Cortex of kidney (tissue), 1 donor: ENCODE measurements around the gene ZNF750.

Source experiments
- DNase-seq: peaks from one replicate; lab custom pipeline; 2025; lab: John Stamatoyannopoulos, UW

Gene ZNF750

DNA sequence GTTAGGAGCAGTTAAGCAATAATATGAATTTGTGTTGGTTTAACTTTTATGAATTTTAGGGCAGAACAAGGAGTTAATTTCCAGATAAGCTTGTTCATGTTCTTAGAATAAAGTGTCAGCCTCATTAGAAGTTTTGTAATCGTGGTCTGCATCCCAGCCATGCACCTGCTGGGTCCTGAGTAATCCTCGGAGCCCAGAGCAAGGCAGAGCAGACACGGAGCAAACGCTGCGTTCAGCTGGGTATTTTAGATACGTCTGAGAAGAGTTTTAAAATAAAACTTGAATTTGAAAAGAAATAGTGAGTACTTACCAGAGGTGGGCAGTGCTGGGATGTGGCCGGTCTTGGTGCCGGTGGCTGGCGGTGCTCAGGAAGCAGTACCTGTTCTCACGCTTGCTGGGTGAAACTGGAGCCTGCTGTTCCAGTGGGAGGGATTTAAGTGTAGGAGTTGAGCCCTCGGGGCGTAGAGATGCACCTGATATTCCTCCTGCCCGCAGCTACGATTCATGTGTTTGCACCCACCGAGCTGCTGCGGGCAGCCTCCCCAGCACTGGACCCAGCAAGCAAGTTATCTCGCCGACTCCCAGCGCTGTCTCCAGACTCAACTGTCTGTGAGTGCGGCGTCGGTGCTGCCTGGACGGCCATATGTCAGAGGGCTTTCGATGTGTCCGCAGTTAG lies at the start of gene ZNF750:
Gene ZNF750 (minus strand): TSS at position 406 of the 676 bp plus-strand sequence. CDS start 7,568 bp downstream, outside the sequence.
- no peak for DNase-seq

DNA sequence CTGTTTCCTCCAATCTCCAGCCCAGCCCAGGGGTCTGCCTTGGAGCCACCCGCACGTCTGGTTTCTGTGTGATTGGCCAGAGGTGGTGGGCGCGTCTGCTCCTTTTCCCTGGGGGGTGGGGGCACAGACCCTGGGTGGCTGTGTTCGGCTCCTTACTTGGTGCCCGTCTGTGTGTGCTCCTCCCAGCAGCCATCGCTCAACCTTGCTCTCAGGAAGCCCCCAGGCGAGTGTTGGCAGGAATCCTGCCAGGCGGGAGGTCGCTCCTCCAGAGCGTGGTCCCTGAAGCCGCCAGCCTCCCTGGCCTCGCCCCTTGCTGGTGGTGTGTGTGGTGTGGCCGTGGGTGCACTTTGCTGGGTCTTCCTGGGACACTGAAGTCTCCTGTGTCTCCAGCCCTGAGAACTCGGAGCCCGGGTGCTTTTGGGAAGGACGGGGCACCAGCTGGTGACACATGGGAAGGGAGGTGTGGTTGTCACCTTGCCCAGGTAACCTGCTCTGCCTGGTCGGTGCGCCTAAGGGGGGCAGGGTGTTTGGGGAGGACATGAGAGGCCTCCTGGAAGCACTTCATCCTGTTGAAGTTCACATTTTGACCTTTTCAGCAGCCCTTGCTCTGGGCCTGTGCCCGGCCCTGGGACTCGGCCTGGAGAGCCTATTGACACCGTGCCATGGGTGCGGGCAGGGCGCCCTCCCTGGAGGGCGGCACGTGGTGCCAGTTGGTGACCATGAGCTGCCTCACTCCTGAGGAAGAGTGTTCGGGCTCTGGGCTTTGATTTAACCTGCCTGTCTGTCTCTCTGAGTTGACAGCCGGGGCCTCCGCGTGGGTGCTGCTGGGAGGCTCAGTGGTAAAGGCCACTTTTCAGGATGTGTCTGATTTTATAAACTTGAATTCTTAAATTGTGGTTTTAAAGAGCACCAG lies 49.0 kb upstream of the ZNF750 start:
- no peak for DNase-seq

DNA sequence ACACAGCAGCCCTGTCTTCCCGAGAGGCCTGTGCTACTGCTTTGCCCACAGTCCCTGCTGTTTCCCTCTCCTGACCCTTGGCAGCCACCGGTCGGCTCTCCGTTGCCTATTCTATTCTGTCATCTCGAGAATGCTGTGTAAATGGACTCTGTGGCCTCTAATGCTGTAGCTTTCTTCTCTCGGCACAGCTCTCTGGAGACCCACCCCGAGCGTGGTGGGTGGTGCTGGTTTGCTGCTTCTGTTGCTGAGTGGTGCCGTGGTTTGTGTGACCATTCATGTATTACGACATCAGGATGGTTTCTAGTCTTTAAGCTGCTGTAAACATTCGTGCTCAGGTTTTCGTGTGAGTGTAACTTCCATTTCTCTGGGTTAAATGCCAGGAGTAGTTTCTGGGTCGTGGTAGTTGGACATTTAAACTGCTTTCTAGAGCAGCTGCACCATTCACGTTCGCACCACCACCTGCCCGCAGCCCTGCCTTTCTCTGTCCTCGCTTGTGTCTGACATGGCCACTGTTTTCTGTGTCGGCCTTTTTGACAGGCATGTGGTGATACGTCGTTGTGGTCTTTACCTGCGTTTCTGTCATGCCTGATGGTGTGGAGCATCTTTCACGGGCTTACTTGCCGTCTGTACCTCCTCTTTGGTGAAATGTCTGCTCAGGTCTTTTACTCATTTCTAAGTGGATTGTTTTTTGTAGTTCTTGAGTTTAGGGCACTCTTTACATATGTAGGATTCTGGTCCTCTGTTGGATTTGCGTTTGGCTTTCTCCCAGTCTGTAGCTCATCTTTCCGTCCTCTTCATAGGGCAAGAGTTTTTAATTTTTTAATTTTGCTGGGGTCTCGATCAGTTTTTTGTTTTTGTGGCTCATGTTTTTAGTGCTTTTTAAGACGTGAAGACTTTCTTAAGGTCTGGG lies 47.7 kb upstream of the ZNF750 start:
- DNase-seq = no peak

DNA sequence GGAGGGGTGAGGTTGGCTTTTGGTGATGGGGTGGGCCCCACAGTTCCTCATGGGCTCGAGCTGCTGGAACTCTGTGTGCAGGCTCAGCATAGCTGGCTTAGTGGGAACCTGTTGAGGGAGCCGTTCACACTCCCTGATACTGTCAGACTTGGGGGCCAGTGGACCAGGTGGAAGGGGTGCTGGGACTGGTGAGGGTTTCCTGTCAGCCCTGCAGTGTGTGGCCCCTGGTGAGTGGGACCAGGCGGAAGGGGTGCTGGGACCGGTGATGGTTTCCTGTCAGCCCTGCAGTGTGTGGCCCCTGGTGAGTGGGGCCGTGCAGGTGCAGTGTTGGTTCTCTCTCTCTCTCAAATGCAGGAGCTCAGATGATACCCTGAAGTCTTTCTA lies 45.1 kb upstream of the ZNF750 start:
- DNase-seq = no peak

DNA sequence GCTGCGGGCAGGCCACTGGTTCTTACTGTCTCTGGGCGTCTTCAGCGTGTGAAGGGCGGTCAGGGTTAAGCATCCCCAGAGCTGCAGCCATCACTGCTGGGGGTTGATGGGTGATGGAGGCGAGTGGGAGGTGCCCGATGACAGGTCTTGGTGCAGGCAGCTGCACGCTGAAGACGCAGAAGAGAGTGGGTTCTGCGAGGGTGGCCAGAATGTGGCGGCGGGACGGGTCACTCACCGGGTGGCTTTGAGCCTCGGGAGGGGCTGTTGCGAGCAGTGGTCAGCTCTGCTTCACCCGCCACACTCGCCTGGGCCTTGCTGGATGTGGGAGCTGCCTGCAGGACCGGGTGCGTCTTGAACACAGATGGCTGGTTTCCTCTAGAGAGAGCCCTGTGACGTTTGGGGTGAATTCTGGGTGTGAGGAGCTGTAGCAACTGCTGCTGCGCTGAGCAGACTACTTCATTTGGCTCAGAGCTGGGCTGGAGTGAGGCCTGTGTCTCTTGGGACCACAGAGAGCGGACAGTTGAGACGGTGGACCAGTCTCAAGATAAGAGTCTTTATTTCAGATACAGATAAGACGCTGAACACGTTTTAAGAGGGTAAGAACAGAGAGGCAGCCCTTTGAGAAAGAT lies 44.6 kb upstream of the ZNF750 start:
- DNase-seq = no peak

DNA sequence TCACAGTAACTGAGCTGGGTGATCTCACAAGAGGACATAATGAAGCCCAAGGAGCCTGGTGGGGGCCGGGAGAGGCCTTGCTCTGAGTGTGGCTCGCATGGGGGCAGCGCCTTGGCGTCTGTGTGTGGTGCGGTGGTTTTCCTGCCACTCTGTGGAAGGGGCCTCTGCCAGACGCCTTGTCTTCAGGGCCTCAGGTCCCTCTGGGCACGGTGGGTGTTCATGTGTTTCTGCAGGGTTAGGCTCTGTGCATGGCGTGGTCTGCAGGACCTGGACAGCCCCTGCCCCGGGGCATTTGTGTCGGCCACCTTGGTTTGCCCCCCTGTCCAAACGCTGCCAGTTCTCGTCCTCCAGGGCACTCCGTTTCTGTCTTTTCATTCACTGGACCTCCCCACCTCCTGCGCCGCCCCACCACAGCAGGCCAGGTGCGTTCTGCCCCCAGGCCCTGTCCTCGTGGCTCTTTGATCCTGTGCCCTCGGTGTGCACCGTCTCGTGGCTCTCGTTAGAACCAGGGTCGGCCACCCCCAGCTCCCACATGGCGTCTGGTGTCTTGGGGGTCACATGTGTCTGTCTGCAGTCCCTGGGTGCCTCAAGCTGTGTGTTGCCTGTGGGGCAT lies 43.7 kb upstream of the ZNF750 start:
- DNase-seq = no peak

DNA sequence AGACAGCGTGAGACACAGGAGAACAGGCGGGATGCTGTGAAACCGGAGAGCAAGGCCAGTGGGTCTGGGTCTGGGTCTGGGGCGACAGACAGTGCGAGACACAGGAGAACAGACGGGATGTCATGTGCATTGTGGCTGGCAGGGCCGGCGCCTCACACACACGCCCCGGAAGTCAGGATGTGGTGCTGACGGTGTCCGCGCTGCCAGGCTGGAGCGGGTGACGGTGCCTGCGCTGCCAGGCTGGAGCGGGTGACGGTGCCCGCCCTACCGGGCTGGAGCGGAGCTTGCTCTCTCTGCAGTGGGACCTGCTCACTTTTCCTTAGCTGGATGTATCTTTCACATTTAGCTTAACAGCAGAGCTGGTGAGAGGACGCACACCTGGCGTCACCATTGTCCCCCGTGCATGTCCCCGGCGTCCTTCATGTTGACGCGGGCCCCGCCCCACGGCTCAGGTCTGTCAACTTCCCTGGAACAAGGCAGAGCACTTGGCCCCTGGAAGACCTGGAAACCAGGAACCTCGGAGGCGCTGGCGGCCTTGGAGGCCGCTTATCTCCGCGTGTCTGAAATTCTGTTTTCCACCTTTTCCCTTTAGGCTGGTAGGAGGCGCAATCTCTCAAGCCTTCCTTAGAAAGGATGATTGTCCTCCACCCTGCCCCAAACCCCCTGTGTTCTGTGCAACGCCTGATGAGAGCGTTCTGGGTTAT lies 43.0 kb upstream of the ZNF750 start:
- DNase-seq = no peak

DNA sequence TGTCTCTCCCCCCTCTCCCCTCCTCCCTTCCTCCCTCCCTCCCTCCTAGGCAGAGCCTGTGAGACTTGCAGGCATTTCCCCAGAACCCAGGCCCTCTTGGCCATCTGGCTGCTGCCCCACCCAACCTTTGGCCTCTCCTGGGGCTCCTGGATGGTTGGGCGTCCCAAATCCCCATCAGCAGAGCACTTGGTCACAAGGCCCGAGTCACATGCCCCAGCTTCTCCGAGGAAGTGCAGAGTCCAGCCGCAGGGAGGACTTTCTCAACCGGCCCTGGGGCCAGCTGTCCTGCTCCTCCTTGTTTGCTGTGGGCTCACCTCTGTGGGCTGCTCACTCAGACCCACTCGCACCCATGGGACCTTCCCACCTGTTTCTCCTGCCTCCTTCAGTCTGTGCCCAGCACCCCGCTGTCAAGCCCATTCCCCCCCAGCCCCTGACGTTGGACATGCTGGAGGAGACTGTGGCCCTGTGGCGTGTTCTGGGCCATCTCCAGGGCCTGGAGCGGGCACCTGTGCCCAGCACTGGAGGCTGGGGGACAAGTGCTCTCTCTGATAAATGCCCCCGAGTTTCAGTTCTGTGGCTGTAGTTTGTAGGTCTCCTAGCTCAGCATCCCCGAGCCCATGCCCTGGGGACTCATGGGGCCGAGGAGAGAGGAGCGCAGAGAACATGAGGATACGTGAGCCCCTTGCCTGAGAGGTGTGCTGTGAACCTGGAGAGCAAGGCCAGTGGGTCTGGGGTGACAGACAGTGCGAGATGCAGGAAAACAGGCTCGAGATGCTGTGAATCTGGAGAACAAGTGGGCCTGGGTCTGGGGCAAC lies 42.3 kb upstream of the ZNF750 start:
- DNase-seq = no peak

DNA sequence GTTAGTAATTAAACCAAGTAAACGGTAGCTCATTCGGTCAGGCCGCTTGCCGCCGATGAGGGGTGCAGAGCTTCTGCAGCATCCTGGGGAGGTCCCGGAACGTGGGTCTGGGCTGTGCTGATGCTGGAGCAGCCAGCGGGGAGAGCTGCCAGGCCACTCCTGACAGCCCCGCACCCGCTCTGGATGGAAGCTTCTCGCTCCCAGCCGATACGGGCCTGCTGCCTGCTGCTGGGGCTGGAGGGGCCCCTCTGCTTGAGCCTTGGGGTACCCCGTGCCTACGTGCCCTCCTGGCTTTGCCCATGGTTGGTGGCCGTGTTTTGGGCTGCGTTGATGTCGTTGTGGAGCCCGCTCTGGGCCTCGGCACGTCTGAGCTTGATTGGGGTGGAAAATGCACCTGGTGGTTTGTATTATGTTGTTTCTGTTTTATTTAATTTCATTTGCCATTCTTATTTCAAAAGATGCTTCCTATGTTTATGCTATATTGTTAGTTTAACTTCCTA lies 41.6 kb upstream of the ZNF750 start:
- no peak for DNase-seq

DNA sequence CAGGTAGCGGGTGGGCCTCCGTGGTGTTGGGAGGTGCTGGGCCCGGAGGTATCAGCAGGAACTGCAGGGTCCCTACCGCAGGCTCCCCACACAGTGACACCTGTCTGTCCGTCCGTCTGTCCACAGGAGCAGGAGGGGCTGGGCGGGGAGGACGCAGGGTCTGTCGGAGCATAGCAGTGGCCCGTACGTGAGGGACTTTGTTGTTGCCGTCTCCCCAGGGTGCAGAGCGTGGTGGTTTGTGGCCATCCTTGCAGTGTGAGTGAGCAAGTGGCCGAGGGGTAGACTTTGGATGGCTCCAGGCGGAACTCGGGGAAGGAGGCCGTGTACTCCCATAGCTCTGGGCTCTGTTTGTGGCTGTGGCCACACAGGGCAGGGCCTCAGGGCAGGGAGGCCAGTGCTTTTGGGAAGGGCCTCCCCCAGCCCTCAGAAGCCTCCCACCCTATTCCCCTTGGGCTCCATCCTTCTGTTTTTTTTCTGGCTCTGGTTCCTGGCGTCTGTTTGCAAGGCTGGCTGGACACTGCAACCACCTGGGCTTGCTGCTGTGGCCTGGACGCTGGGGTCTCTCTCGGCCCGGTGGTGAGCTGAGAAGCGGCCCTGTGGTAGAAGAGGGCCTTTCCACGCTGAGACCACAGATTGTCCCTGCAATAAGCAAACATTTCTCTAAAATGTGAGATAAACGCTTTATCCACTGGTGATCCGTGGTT lies 41.0 kb upstream of the ZNF750 start:
- no peak for DNase-seq

DNA sequence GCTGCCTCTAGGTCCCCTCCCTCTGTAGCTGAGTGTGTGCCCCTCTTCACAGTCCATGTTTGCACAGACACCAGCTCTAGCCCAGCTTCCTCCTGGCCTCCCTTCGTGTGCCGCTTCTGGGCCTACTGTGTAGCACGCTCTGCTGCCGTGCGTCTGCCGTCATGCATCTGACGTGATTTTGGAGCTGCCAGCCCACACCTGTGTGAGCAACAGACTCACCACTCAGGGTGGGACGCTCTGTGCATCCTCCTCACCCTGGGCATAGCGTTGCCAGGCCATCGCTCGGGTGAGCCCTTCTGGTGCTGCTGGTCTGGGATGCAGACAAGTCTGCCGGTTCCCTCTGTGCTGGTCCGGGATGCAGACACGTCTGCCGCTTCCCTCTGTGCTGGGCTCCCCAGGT lies 39.4 kb upstream of the ZNF750 start:
- DNase-seq = no peak

DNA sequence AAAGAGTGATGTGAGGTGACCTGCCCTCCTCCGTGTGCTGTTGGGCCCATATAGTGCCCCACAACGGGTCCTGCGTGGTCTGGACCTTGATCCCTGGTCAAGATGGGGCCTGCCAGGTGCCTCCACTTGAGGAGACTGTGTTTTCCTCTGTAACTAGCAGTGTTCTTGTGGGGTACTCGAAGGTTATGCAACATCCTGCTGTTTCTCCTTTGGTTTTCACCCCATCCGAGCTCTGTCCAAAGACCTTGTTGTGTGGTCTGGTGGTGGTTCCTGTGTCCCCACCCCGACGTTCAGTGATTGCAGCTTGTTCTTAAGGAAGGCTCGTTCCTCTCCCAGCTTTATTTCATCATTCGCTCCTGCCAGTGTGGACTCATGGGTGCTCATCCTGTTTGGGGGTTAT lies 38.7 kb upstream of the ZNF750 start:
- DNase-seq = no peak

DNA sequence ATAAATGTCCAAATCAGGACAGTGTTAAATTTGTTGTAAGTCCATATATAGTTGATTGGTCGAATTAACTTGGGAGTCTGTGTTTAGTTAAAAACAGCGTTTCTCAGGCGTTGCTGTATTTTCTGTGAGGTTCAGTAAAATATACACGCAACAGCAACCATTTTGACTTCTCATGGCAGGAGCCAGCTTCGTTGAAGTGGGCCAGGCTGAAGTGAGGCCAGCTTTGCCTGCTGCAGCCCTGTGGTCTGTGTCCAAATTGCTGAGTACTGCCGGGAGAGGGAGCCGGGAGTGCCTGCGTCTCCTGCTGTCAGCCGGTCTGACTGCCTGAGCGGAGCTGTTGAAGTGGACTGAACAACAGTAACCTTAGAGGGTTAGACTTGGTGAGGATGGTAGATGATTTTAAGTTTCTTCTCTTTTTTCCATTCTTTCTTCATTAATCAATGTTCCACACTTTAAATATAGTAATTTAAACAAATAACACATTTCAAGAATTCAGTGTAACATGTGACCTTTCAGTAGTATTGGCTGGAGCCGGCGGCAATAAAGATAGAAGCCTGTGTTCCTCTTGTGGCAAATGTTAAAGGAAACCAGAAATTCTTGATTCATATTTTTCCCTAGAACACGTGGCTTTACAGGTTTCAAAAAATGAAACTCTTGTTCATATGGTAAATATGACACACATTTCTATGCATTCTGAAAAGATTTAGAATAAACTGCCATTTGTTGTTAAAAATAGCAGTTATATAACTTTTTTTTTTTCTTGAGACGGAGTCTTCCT lies 37.0 kb upstream of the ZNF750 start:
- no peak for DNase-seq

DNA sequence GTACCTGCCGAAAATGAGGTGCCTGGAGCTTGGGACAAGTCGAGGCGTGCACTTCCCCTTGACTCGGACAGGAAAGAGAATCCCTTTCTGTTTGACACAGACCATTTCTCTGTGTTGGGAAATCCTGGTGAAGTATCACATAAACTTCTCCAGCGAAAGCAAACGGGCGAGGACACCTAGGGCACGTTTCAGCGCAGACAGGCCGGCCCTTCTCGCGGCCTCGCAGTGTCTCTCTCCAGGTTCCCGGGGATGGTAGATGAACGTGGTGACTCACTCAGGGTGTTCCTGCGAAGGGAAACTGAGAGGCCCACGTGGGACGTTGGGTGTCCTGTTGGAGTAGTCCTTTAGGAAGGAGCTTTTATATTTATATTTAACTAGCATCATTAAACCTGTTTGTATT lies 36.3 kb upstream of the ZNF750 start:
- DNase-seq = no peak

DNA sequence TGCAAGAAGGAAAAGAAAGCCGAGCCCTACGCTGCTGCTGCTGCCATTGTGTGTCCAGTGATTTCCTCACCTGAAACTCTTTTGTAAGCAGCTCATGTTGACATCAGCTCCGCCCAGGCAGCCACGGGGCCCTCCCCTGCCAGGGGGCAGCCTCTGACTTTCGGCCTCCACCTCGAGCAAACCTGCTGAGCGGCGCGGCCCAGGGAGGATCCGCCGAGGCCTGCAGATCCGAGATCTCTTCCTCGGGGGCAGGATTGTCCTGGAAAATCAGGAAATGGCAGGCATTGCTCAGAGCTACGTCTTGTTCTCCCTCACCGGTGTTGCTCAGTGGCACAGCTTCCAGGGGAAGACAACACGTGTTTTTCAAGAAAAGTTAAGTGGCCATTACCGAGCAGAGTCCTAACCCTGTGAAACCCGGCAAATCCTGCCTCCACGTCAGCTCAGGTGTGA lies 35.6 kb upstream of the ZNF750 start:
- DNase-seq = no peak

DNA sequence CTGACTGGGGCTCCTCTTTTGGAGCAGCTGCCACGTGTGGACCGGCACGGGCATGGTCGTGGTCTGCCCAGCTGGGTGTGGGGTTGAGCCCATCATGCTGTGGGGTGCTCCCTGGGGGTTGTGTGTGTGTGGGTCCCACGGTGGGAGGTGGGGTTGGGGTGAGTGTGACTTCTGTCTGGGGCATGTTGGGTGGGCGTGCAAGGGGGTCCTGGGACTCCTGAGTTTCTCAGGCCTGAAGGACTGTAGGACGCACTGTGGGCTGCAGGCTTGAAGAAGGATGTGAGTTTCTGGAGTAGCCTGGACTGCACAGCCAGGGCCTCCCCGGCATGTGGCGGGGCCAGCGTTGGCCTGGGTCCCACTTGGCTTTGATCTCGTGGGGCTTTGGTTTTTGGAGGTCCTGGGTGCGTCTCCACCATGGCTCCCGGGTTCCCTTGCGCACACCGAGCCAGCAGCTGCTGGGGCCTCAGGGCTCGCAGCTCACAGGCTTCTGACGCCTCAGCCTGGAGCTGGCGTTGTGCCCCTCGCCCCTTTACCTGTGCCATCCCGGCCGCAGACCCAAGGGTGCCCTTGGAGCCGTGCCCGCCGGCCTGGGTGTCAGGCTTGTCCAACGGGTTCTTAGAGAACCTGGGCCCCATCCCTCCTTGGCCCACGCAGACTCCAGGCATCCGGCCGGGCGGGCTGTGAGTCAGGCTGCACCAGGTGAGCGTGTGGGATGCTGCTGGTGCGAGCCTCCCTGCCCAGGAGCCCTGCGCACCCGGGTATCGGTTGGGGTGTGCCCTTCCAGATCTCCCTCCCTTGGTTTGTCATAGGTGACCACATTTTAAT lies 34.4 kb upstream of the ZNF750 start:
- DNase-seq = no peak

DNA sequence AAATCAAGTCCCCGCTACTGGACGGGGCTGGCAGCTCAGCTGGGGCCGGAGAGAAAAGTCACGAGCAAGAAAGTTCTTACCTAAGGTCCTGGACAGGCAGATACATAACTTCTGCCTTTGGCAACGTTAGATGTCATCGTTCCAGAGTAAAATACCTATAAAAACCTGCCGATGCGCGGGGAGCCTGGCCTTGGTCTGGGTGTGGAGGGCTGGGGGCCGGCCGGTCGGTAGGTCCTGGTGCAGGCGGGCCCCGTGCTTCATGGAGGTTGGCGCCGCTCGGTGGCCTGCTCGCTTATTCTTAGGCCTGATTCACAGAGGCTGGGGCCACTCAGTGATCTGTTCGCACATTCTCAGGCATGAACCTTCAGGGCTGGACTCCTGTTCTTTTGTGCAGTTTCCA lies 33.7 kb upstream of the ZNF750 start:
- no peak for DNase-seq
